ENCODE data around the gene NCAM1. TPM values are rescaled to one million over a fixed set of nuclear protein-coding genes. Genes with fewer than 3 reads are reported as not detected.

The NCAM1 gene
- total RNA-seq, 1 donor from 2014 or later = 27.3 TPM

DNA sequence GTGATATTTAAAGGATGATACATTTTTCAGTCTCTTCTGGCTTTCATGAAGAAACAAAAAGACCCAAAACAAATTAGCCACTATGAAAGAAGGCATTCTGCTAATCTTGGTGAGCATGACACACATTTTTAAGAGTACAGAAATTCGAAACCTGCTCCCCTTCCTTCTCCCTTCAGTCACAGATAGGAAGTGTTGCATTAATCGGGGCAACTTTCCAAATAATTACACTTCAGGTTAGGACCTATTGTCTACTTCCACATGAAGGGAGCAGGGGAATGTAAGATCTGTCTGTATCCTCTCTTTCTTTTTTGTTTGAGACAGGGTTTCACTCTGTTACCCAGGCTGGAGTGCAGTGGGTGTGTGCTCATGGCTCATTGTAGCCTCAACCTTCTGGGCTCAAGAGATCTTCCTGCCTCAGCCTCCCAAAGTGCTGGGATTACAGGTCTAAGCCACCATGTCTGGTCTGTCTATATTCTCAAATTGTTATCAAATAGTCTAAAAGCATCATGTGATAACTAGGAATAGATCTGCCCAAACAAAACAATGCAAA, 45.8 kb downstream of the NCAM1 start:
- peaks cover 2% of the 10 kb centered on the region for H3K36me3 Mint-ChIP-seq (ENCODE audit: insufficient read depth)

DNA sequence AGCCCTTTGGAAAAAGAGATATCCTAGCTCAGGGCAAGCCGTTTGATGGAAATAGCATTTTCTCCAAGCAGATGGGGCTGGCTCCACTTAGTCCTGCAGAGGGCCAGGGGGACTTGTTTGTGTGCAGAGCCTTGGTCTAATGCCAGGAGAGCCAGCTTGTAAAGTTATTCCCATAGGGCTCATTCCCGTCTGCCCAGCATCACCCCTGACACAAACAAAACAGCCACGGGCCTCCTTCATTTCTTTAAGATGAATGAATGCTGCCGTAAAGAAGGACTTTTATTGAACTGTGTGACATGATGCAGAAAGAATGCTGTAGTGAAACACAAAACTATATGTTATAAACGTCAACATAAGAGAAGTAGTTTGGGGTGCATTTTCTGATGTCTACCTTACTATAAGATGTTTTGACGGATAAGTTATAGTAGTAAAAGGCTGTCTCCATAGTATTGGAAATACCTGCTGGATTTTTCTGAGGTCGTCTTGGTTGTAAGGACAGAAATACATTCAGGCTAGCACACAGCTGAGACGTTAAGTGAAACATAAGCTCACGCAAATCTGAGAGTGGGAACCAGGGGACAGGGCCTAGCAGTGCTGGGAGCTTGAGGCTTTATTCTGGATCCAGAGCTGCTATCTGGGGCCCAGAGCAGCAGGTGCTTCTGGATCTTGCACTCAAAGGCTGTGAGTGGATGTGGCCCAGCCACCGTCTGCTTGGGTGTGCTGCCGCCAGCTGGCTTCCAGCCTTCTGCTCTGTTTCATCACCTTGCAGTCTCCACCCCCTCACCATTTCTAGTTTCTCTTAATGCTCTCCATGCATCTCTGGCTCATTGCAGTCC, 53.3 kb downstream of the NCAM1 start:
- Mint-ChIP-seq H3K36me3 (ENCODE audit: insufficient read depth) (no peaks in the 10 kb centered on the region), H3K27ac (no peak overlapping the region), H3K4me3 (ENCODE audit: low read depth) (no peak overlapping the region), H3K4me1 (ENCODE audit: low read depth) (peaks cover 16% of the 10 kb centered on the region), H3K9me3 (ENCODE audit: low read depth) (no peaks in the 10 kb centered on the region), H3K27me3 (peaks cover 15% of the 10 kb centered on the region)
- no peak for DNase-seq (ENCODE audit: low spot score, unreplicated experiment)
- TF ChIP-seq, protein P1, sequence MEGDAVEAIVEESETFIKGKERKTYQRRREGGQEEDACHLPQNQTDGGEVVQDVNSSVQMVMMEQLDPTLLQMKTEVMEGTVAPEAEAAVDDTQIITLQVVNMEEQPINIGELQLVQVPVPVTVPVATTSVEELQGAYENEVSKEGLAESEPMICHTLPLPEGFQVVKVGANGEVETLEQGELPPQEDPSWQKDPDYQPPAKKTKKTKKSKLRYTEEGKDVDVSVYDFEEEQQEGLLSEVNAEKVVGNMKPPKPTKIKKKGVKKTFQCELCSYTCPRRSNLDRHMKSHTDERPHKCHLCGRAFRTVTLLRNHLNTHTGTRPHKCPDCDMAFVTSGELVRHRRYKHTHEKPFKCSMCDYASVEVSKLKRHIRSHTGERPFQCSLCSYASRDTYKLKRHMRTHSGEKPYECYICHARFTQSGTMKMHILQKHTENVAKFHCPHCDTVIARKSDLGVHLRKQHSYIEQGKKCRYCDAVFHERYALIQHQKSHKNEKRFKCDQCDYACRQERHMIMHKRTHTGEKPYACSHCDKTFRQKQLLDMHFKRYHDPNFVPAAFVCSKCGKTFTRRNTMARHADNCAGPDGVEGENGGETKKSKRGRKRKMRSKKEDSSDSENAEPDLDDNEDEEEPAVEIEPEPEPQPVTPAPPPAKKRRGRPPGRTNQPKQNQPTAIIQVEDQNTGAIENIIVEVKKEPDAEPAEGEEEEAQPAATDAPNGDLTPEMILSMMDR (IDR thresholded peaks at IDR 0.05; ENCODE audit: unreplicated experiment) = no peak

More for the DNA sequence above, 45.8 kb downstream of the NCAM1 start:
- Mint-ChIP-seq H3K27me3 (peaks cover 5% of the 10 kb centered on the region), H3K27ac (no peak overlapping the region), H3K4me3 (ENCODE audit: low read depth) (no peak overlapping the region), H3K9me3 (ENCODE audit: low read depth) (peaks cover 8% of the 10 kb centered on the region), H3K4me1 (ENCODE audit: low read depth) (no peaks in the 10 kb centered on the region)
- TF ChIP-seq, protein P1 (IDR thresholded peaks at IDR 0.05; ENCODE audit: unreplicated experiment) = no peak
- no peak for DNase-seq (ENCODE audit: low spot score, unreplicated experiment)

DNA sequence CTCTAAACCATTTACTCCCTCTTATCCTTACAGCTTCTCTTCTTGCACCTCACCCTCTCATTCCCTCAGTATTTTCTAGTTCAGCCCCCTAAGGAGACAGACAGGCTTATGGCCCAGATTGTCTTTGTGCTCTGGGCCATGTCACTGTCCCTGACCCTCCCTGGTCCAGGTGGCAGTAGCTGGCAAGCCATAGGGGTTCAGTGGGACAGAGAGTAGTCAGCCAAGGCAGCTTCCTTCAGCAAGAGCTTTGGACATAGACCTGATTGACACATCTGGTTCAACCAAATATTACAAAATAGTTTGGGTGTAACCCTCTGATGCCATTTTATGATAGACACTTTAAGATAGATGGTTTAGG, 53.9 kb downstream of the NCAM1 start:
- Mint-ChIP-seq H3K9me3 (ENCODE audit: low read depth) (no peaks in the 10 kb centered on the region), H3K27me3 (peaks cover 19% of the 10 kb centered on the region), H3K36me3 (ENCODE audit: insufficient read depth) (no peaks in the 10 kb centered on the region), H3K4me1 (ENCODE audit: low read depth) (peaks cover 16% of the 10 kb centered on the region), H3K4me3 (ENCODE audit: low read depth) (no peak overlapping the region), H3K27ac (no peak overlapping the region)
- no peak for DNase-seq (ENCODE audit: low spot score, unreplicated experiment)
- TF ChIP-seq, protein P1 (IDR thresholded peaks at IDR 0.05; ENCODE audit: unreplicated experiment) = no peak

DNA sequence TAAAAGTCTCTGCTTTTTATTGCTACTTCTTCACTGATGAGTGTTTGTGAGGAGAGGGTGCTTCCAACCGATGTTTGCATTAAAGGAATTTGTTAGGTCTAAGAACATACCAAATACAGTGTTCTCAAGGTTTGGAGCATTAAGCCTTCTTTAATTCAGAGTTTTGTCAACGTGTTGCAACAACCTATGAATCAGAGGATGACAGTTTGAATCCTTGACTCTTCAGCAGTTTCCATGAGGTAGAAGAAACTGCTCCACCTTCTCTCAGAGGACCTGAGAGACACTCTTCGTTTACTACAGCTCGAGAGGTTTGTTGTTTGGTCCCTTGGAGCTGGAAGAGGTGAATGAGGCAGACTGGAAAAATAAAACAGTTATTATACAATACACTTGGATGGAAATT, 55.7 kb downstream of the NCAM1 start:
- TF ChIP-seq, protein P1 (IDR thresholded peaks at IDR 0.05; ENCODE audit: unreplicated experiment) = no peak
- no peaks in the 10 kb centered on the region for H3K9me3 Mint-ChIP-seq (ENCODE audit: low read depth)
- DNase-seq (ENCODE audit: low spot score, unreplicated experiment) = no peak
- H3K27ac Mint-ChIP-seq = no peak overlapping the region
- no peaks in the 10 kb centered on the region for H3K36me3 Mint-ChIP-seq (ENCODE audit: insufficient read depth)
- H3K27me3 Mint-ChIP-seq = peaks cover 20% of the 10 kb centered on the region
- no peak overlapping the region for H3K4me3 Mint-ChIP-seq (ENCODE audit: low read depth)
- peaks cover 16% of the 10 kb centered on the region for H3K4me1 Mint-ChIP-seq (ENCODE audit: low read depth)

DNA sequence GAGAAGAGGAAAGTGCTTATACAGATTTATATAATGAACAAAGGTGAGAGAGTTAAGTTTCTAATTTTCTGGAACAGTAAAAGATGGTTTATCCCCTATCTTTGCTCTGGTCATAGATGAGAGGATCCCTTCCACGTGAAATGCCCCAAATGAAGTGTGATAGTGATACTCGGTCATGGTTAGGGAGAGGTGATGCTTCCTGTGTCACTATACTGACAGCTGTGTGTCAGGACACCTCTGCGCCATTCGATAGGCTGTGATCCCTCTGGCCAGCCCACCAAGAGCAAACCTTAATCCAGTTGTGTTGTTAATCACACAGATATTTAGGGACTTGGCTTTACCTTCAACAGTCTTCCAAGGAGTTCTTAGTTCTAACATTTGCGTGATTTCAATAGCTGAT, 57.7 kb downstream of the NCAM1 start:
- peaks cover 10% of the 10 kb centered on the region for H3K4me1 Mint-ChIP-seq (ENCODE audit: low read depth)
- no peak for DNase-seq (ENCODE audit: low spot score, unreplicated experiment)
- no peaks in the 10 kb centered on the region for H3K9me3 Mint-ChIP-seq (ENCODE audit: low read depth)
- H3K27me3 Mint-ChIP-seq = peaks cover 21% of the 10 kb centered on the region
- H3K27ac Mint-ChIP-seq = no peak overlapping the region
- no peak overlapping the region for H3K4me3 Mint-ChIP-seq (ENCODE audit: low read depth)
- TF ChIP-seq, protein P1 (IDR thresholded peaks at IDR 0.05; ENCODE audit: unreplicated experiment) = no peak
- no peaks in the 10 kb centered on the region for H3K36me3 Mint-ChIP-seq (ENCODE audit: insufficient read depth)

All from progenitor cell of endocrine pancreas (in vitro differentiated cells).